ENCODE measurements around the gene EFNB2.

Gene EFNB2

GRCh38 chr13:106523576-106523975 is 11.9 kb downstream of the EFNB2 start:
- no peak for DNase-seq

GRCh38 chr13:106522898-106523525 is 12.4 kb downstream of the EFNB2 start:
- no peak for DNase-seq

GRCh38 chr13:106522112-106522705 is 13.3 kb downstream of the EFNB2 start:
- no peak for DNase-seq

- DNase-seq, result no peak
Observed at GRCh38 chr13:106521095-106521799, 14.2 kb downstream of the EFNB2 start.

GRCh38 chr13:106520251-106521054 is 15.0 kb downstream of the EFNB2 start:
- DNase-seq, result no peak

- DNase-seq, result no peak
Observed at GRCh38 chr13:106518512-106518911, 16.9 kb downstream of the EFNB2 start.

- no peak for DNase-seq
Observed at GRCh38 chr13:106517109-106517847, 18.2 kb downstream of the EFNB2 start.

- DNase-seq, result no peak
Observed at GRCh38 chr13:106515635-106516254, 19.7 kb downstream of the EFNB2 start.

- no peak for DNase-seq
Observed at GRCh38 chr13:106514928-106515634, 20.4 kb downstream of the EFNB2 start.

GRCh38 chr13:106513025-106513983 is 22.2 kb downstream of the EFNB2 start:
- no peak for DNase-seq

GRCh38 chr13:106507560-106508274 is 27.7 kb downstream of the EFNB2 start:
- DNase-seq, result peak; percentile 33

- no peak for DNase-seq
Observed at GRCh38 chr13:106506286-106506685, 29.2 kb downstream of the EFNB2 start.

- no peak for DNase-seq
Observed at GRCh38 chr13:106505732-106506131, 29.7 kb downstream of the EFNB2 start.

- no peak for DNase-seq
Observed at GRCh38 chr13:106505295-106505694, 30.2 kb downstream of the EFNB2 start.

- DNase-seq, result no peak
Observed at GRCh38 chr13:106503730-106504453, 31.6 kb downstream of the EFNB2 start.

- no peak for DNase-seq
Observed at GRCh38 chr13:106503272-106503671, 32.2 kb downstream of the EFNB2 start.

GRCh38 chr13:106500445-106500844 is 35.0 kb downstream of the EFNB2 start:
- no peak for DNase-seq

- no peak for DNase-seq
Observed at GRCh38 chr13:106499896-106500295, 35.6 kb downstream of the EFNB2 start.

- DNase-seq, result no peak
Observed at GRCh38 chr13:106499113-106499512, 36.3 kb downstream of the EFNB2 start.
